ENCODE data around the gene IZUMO3.

Gene IZUMO3

DNA sequence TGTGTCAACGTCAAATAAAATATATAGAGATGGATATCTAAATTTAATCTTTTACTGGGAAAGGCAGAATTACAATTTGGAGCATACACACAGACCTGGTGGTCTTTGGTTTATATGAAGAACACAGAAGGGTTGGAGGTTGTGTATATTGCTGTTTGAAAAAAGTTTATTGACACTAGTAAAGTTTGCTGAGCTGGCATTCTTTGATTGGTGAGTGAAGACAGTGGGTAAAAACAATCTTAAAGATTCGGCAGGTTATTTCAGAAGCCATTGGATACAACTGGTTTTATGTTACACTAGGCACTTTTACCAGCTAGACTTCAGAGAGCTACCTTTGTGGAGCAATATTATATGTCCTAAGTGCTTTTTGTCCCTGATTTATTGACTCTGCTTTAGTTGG lies 27.2 kb downstream of the IZUMO3 start:
- no peaks in the 10 kb centered on the region for H3K9me3 ChIP-seq (ENCODE audit: control insufficient read depth in 1 of 2, low read length in 2 of 2)
- no peaks in the 10 kb centered on the region for H3K4me1 ChIP-seq (ENCODE audit: control insufficient read depth in 1 of 2, insufficient read depth in 2 of 2, low read length in 2 of 2)
- H3K27me3 ChIP-seq (ENCODE audit: low read depth, low read length), result no peaks in the 10 kb centered on the region
- H3K36me3 ChIP-seq (ENCODE audit: control insufficient read depth in 1 of 2, insufficient read depth in 2 of 2, low read length in 2 of 2), result no peaks in the 10 kb centered on the region
- H3K4me3 ChIP-seq (ENCODE audit: low read depth in 1 of 2, low read length in 2 of 2), result no peak overlapping the region
- no peak overlapping the region for H3K27ac ChIP-seq (ENCODE audit: low read length)

DNA sequence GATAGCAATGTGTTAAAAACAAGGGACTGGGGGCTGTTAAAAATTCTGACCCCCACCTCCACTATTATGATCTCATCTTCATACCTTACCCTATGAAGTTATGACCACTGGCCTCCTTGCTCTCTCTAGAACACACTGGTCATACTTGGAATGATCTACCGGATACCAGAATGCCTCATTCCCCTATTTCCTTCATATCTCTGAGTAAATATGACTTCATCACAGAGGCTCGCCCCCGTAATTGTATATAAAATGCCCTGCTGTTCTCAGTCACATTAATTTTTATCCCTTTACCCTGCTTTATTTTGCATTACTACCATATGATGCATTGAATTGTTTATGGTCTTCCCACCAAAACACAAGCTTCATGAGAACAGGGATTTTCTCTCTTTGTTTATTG lies 29.2 kb downstream of the IZUMO3 start:
- Histone ChIP-seq H3K4me1 (ENCODE audit: control insufficient read depth in 1 of 2, insufficient read depth in 2 of 2, low read length in 2 of 2) (no peaks in the 10 kb centered on the region), H3K9me3 (ENCODE audit: control insufficient read depth in 1 of 2, low read length in 2 of 2) (no peaks in the 10 kb centered on the region), H3K27me3 (ENCODE audit: low read depth, low read length) (no peaks in the 10 kb centered on the region), H3K4me3 (ENCODE audit: low read depth in 1 of 2, low read length in 2 of 2) (no peak overlapping the region), H3K27ac (ENCODE audit: low read length) (no peak overlapping the region), H3K36me3 (ENCODE audit: control insufficient read depth in 1 of 2, insufficient read depth in 2 of 2, low read length in 2 of 2) (no peaks in the 10 kb centered on the region)

DNA sequence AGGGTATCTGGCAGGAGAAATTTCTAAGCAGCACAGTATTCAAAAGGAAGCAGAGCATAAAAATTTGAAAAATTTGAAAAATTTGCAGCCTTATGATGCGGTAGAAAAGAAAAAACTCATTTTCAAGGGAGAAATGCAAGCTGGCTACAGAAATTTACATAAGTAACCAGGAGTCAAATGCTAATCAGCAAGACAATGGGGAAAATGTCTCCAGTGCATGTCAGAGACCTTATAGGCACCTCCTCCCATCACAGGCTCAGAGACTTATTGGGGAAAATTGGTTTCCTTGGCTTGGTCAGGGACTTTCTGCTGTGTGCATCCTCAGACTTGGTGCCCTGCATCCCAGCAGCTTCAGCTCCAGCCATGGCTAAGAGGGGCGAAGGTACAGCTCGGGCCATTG lies 35.8 kb downstream of the IZUMO3 start:
- no peaks in the 10 kb centered on the region for H3K27me3 ChIP-seq (ENCODE audit: low read depth, low read length)
- H3K9me3 ChIP-seq (ENCODE audit: control insufficient read depth in 1 of 2, low read length in 2 of 2), result peaks cover 0 to 12% of the 10 kb centered on the region in 2 donors
- no peaks in the 10 kb centered on the region for H3K36me3 ChIP-seq (ENCODE audit: control insufficient read depth in 1 of 2, insufficient read depth in 2 of 2, low read length in 2 of 2)
- H3K27ac ChIP-seq (ENCODE audit: low read length), result no peak overlapping the region
- H3K4me1 ChIP-seq (ENCODE audit: control insufficient read depth in 1 of 2, insufficient read depth in 2 of 2, low read length in 2 of 2), result no peaks in the 10 kb centered on the region
- no peak overlapping the region for H3K4me3 ChIP-seq (ENCODE audit: low read depth in 1 of 2, low read length in 2 of 2)

DNA sequence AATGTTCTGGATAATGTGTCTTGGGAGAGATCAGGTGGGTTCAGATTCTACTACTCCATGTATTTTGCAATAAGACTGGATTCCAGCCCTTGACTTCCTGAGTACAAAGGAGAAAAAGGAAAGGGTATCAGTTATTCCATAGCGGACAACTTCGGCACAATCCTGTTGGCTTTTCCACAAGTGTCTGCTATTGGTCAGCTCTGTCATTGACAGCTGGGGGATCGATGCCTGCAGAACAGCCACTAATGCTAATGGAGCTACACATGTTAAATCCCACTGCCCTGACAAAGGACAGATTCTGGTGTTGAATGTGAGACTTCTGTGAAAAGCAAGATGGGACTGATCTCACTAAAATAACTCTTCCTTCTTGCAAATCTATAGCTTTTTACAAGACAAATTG lies 41.2 kb downstream of the IZUMO3 start:
- Histone ChIP-seq H3K27ac (ENCODE audit: low read length) (no peak overlapping the region), H3K9me3 (ENCODE audit: control insufficient read depth in 1 of 2, low read length in 2 of 2) (peaks cover 0 to 2% of the 10 kb centered on the region in 2 donors), H3K27me3 (ENCODE audit: low read depth, low read length) (no peaks in the 10 kb centered on the region), H3K36me3 (ENCODE audit: control insufficient read depth in 1 of 2, insufficient read depth in 2 of 2, low read length in 2 of 2) (no peaks in the 10 kb centered on the region), H3K4me3 (ENCODE audit: low read depth in 1 of 2, low read length in 2 of 2) (no peak overlapping the region), H3K4me1 (ENCODE audit: control insufficient read depth in 1 of 2, insufficient read depth in 2 of 2, low read length in 2 of 2) (no peaks in the 10 kb centered on the region)

DNA sequence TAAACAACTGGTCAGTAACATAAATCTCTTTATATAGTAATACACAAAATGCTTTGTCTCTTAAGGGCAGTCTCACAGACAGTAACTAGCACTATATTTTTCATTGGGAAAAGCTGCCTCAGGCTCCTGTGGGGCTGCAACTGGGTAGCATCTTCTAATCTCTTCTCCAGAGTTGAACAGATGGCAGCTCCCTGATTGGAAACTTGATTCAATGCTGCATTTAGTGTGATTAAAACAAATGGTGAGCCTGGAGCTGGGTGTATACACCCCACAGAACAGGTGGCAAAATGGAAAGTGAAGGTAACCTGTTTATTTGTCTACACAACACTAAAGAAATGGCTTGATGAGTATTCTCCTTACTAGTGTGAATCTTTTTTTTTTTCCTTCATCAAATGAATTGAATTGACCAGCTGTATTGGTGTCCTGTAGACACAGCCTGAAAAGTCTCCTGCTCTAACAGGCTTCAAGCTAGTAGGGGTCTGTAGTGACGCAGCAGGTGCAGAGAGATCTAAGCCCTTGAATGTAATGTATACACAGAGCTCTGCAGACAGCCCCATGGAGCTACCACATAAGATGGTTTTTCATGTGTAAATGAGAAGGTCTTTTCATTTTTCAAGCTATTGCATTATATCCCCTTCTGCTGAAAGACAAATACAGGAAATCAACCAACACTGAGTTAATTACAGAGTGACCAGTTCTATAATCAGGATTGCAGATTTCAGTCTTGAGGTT lies 43.3 kb downstream of the IZUMO3 start:
- Histone ChIP-seq H3K36me3 (ENCODE audit: control insufficient read depth in 1 of 2, insufficient read depth in 2 of 2, low read length in 2 of 2) (no peaks in the 10 kb centered on the region), H3K27me3 (ENCODE audit: low read depth, low read length) (no peaks in the 10 kb centered on the region), H3K9me3 (ENCODE audit: control insufficient read depth in 1 of 2, low read length in 2 of 2) (no peaks in the 10 kb centered on the region), H3K4me1 (ENCODE audit: control insufficient read depth in 1 of 2, insufficient read depth in 2 of 2, low read length in 2 of 2) (no peaks in the 10 kb centered on the region), H3K4me3 (ENCODE audit: low read depth in 1 of 2, low read length in 2 of 2) (no peak overlapping the region), H3K27ac (ENCODE audit: low read length) (no peak overlapping the region)

DNA sequence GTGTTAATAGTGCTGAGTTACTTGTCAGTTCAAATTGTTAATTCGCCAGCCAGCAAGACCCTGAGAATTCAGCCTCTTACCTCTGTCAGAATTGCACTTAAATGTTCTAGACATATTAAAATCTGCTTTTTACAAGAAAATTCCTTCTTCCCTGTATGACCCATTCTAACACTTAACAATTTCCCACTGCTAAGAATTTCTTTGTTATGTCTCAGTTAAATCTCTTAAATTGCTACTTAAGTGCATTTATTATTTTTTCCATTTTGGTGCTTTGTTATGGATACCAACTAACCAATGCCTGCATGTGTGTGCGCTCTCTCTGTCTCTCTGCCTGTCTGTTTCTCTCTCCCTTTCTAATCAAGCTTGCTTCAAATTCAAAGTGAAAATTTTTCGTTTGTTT lies 44.9 kb downstream of the IZUMO3 start:
- H3K4me1 ChIP-seq (ENCODE audit: control insufficient read depth in 1 of 2, insufficient read depth in 2 of 2, low read length in 2 of 2), result no peaks in the 10 kb centered on the region
- no peak overlapping the region for H3K4me3 ChIP-seq (ENCODE audit: low read depth in 1 of 2, low read length in 2 of 2)
- H3K27ac ChIP-seq (ENCODE audit: low read length), result no peak overlapping the region
- H3K36me3 ChIP-seq (ENCODE audit: control insufficient read depth in 1 of 2, insufficient read depth in 2 of 2, low read length in 2 of 2), result no peaks in the 10 kb centered on the region
- no peaks in the 10 kb centered on the region for H3K27me3 ChIP-seq (ENCODE audit: low read depth, low read length)
- no peaks in the 10 kb centered on the region for H3K9me3 ChIP-seq (ENCODE audit: control insufficient read depth in 1 of 2, low read length in 2 of 2)

DNA sequence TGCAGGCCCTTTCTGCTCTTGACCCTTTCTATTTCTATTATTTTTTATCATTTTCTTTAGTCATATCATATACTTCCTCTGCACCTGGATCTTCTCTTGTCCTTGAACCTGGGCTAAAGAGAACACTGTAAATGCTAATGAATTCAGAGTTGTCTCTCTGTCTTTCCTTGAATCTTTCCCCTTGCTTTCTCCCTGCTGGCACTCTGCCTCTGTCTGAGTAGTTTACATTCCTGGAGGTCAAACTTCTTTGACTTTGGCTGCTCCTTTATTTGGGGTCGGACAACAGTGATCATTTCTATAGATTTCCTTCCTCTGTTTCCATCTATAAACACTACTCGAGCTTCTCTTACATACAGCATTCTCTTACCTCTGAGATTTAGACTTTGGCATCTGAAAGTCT lies 47.1 kb downstream of the IZUMO3 start:
- Histone ChIP-seq H3K27me3 (ENCODE audit: low read depth, low read length) (no peaks in the 10 kb centered on the region), H3K36me3 (ENCODE audit: control insufficient read depth in 1 of 2, insufficient read depth in 2 of 2, low read length in 2 of 2) (no peaks in the 10 kb centered on the region), H3K4me3 (ENCODE audit: low read depth in 1 of 2, low read length in 2 of 2) (no peak overlapping the region), H3K9me3 (ENCODE audit: control insufficient read depth in 1 of 2, low read length in 2 of 2) (no peaks in the 10 kb centered on the region), H3K27ac (ENCODE audit: low read length) (no peak overlapping the region), H3K4me1 (ENCODE audit: control insufficient read depth in 1 of 2, insufficient read depth in 2 of 2, low read length in 2 of 2) (no peaks in the 10 kb centered on the region)

DNA sequence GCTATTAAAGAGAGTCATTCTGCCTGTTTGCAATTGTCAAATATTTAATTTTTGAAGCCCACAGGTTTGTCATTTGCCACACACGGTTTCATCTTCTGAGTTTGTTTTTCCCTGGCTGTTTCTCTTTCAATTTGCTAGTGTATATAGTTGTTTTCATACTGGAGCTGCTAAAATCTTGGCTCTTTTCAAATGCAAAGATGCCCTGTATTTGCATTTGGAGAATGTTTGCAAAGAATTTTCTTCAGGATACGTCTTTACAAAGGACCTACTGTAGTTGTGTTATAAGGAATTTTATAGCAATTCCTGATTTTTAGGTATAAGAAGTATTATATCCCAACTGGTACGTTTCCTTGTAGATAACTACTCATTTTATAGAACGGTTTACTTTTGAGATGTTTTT lies 48.0 kb downstream of the IZUMO3 start:
- H3K4me3 ChIP-seq (ENCODE audit: low read depth in 1 of 2, low read length in 2 of 2), result no peak overlapping the region
- H3K9me3 ChIP-seq (ENCODE audit: control insufficient read depth in 1 of 2, low read length in 2 of 2), result no peaks in the 10 kb centered on the region
- H3K27me3 ChIP-seq (ENCODE audit: low read depth, low read length), result no peaks in the 10 kb centered on the region
- H3K36me3 ChIP-seq (ENCODE audit: control insufficient read depth in 1 of 2, insufficient read depth in 2 of 2, low read length in 2 of 2), result no peaks in the 10 kb centered on the region
- H3K27ac ChIP-seq (ENCODE audit: low read length), result no peak overlapping the region
- no peaks in the 10 kb centered on the region for H3K4me1 ChIP-seq (ENCODE audit: control insufficient read depth in 1 of 2, insufficient read depth in 2 of 2, low read length in 2 of 2)
